Nephron progenitor cell (in vitro differentiated cells): ENCODE data around the gene CCT2.

Experiments
- DNase-seq: peaks from one replicate; pipeline ENCODE4 v3.0.0; 2021
- H3K27ac Mint-ChIP-seq: 2 replicates; pipeline ENCODE4 v1.8.0; 2021; ENCODE audit warnings: mild to moderate bottlenecking, moderate library complexity, mixed read lengths
- H3K27me3 Mint-ChIP-seq: 2 replicates; pipeline ENCODE4 v1.8.0; 2021; ENCODE audit warnings: mild to moderate bottlenecking, low read depth, mixed read lengths; ENCODE audit not compliant: poor library complexity
- H3K36me3 Mint-ChIP-seq: 2 replicates; pipeline ENCODE4 v1.8.0; 2021; ENCODE audit warnings: low read depth, mixed read lengths
- H3K4me1 Mint-ChIP-seq: 2 replicates; pipeline ENCODE4 v1.8.0; 2021; ENCODE audit warnings: mixed read lengths
- H3K4me3 Mint-ChIP-seq: 2 replicates; pipeline ENCODE4 v1.8.0; 2021; ENCODE audit warnings: mild to moderate bottlenecking, moderate library complexity, mixed read lengths
- H3K9me3 Mint-ChIP-seq: 2 replicates; pipeline ENCODE4 v1.8.0; 2021; ENCODE audit warnings: mild to moderate bottlenecking, moderate library complexity, mixed read lengths
- TF ChIP-seq, protein P1 (sequence below): fragments of 200-600 bp; sonication (generic); IDR thresholded peaks from 2 replicates; pipeline ENCODE4 v1.5.0; 2021; ENCODE audit warnings: antibody characterized with exemption

The CCT2 gene

DNA sequence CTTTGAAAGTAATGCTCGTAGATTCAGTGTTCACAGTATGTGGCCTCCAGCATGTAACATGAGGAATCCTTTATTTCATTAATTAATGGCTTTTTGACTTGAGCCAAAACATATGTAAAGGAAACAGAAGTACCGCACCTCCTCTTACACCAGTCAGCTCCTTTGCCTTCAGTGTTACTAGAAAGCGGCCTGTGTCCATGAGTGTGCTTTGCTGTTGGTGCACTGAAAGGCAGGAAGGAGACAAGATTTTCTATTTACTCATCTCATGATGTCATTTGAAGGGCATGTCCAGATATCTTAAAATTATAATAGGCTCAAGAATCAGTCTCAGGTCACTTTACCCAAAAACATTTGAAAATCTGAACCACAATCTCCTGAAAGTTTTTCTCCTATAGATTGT is 9.9 kb upstream of the CCT2 start:
- Mint-ChIP-seq H3K27me3 (no peaks in the 10 kb centered on the region), H3K9me3 (no peaks in the 10 kb centered on the region), H3K4me3 (no peak overlapping the region), H3K36me3 (peaks cover 33% of the 10 kb centered on the region), H3K27ac (no peak overlapping the region), H3K4me1 (no peaks in the 10 kb centered on the region)
- no peak for DNase-seq
- TF ChIP-seq, protein P1, sequence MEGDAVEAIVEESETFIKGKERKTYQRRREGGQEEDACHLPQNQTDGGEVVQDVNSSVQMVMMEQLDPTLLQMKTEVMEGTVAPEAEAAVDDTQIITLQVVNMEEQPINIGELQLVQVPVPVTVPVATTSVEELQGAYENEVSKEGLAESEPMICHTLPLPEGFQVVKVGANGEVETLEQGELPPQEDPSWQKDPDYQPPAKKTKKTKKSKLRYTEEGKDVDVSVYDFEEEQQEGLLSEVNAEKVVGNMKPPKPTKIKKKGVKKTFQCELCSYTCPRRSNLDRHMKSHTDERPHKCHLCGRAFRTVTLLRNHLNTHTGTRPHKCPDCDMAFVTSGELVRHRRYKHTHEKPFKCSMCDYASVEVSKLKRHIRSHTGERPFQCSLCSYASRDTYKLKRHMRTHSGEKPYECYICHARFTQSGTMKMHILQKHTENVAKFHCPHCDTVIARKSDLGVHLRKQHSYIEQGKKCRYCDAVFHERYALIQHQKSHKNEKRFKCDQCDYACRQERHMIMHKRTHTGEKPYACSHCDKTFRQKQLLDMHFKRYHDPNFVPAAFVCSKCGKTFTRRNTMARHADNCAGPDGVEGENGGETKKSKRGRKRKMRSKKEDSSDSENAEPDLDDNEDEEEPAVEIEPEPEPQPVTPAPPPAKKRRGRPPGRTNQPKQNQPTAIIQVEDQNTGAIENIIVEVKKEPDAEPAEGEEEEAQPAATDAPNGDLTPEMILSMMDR: no peak

DNA sequence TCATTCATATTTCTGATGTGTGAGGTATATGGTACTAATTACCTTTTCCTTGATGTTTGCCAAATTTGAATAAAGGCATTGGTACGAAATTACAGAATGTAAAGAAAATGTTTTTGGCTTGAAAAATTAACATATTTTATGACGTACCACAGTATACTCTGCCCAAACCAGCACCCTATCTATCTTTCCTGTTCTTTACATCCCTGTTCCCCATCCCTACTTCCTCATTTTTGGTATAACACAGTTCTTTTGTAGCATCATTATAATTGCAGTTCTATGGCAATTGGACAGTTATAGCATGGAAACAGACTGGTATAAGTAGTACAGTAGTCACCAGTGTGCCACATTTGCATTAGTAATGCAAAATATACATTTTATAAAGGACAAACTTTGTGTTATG is 7.0 kb upstream of the CCT2 start:
- no peak for DNase-seq

DNA sequence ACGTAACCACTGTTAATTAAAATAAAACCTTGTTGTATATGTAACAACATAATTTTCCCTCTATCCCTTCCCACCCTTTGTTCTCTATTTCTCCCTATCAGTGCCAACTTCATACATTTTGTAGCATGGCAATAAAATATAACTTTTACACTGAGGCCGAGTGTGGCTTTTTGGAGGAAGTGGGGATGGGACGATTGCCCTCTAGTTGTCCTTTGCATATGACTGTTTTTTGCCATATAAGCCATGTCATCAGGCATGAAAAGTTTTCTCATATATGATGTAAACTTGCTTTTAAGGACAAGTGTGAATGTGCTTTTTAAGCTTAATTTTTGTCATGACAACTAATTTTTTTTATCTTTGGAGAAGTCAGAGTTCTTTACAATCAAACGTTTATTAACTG is 6.2 kb upstream of the CCT2 start:
- H3K36me3 Mint-ChIP-seq: peaks cover 9% of the 10 kb centered on the region
- no peaks in the 10 kb centered on the region for H3K9me3 Mint-ChIP-seq
- H3K4me3 Mint-ChIP-seq: no peak overlapping the region
- no peaks in the 10 kb centered on the region for H3K27me3 Mint-ChIP-seq
- DNase-seq: no peak
- TF ChIP-seq, protein P1: no peak
- H3K4me1 Mint-ChIP-seq: no peaks in the 10 kb centered on the region
- H3K27ac Mint-ChIP-seq: no peak overlapping the region

More for the DNA sequence above, 7.0 kb upstream of the CCT2 start:
- no peak overlapping the region for H3K4me3 Mint-ChIP-seq
- H3K9me3 Mint-ChIP-seq: no peaks in the 10 kb centered on the region
- H3K4me1 Mint-ChIP-seq: no peaks in the 10 kb centered on the region
- peaks cover 15% of the 10 kb centered on the region for H3K36me3 Mint-ChIP-seq
- no peaks in the 10 kb centered on the region for H3K27me3 Mint-ChIP-seq
- TF ChIP-seq, protein P1: no peak
- no peak overlapping the region for H3K27ac Mint-ChIP-seq

DNA sequence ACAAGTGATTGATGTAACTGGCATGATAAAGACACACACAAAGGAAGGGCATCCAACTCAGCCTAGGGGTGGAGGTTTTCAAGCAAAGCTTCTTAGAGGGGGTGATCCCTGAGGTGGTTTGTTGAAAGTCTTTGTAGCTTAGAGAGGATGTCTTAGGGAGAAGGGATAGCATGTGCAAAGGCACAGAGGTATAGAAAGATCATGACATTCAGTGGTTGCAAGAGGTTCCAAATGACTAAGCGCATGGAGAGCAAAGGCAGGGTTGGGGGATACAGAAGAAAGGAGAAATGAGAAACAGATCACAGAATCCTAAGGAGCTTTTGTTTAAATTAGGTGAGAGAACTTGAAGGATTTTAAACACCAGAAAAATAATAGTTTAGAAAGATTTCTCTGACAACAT is 5.2 kb upstream of the CCT2 start:
- Mint-ChIP-seq H3K27me3 (no peaks in the 10 kb centered on the region), H3K27ac (peak overlapping the region; percentile 28), H3K4me1 (no peaks in the 10 kb centered on the region), H3K9me3 (no peaks in the 10 kb centered on the region), H3K4me3 (no peak overlapping the region), H3K36me3 (no peaks in the 10 kb centered on the region)
- no peak for DNase-seq
- TF ChIP-seq, protein P1: no peak

DNA sequence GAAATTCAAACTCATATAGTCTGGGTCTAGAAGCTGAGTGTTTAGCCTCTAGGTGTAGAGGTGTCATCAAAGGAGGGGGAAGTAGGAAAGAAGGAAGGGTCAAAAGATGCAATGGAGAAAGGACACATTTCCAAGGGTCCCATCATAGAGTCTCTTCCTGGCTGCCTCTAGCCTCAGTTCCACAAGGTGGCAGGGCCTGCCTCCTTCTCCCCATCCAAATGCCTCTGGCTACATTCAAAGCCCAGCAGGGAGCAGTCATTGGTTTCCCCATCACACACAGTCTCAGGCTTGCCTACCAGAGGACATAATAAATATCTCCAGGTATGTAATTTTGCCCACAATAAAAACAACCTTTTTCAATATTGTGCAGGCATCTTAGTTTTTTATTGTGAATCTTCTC is 2.1 kb upstream of the CCT2 start:
- TF ChIP-seq, protein P1: no peak
- H3K4me3 Mint-ChIP-seq: no peak overlapping the region
- peaks cover 22% of the 10 kb centered on the region for H3K36me3 Mint-ChIP-seq
- no peak overlapping the region for H3K27ac Mint-ChIP-seq
- DNase-seq: no peak
- H3K4me1 Mint-ChIP-seq: peaks cover 14% of the 10 kb centered on the region
- no peaks in the 10 kb centered on the region for H3K27me3 Mint-ChIP-seq
- no peaks in the 10 kb centered on the region for H3K9me3 Mint-ChIP-seq

DNA sequence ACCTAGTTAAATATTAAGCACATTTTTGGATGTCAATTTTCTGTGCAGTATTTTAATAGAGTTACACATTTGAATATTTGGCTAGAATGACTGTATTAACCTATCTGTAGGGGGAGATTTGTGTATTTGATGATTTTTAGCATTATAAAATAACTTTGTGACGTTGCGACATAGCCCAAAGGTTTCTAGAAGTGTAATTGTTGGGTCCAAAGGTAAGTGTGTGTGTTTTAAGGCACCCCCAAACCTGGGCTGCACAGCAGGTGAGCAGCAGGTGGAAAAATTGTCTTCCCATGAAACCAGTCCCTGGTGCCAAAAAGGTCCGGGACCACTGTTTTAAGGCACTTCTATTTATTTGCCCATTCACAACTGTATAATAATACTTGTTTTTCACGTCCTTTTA is 3.3 kb downstream of the CCT2 start:
- Mint-ChIP-seq H3K27ac (no peak overlapping the region), H3K36me3 (peaks cover 73% of the 10 kb centered on the region), H3K4me3 (no peak overlapping the region), H3K27me3 (no peaks in the 10 kb centered on the region), H3K4me1 (peaks cover 14% of the 10 kb centered on the region), H3K9me3 (no peaks in the 10 kb centered on the region)
- no peak for DNase-seq
- TF ChIP-seq, protein P1: no peak
